Measurements from ENCODE around the gene ZNF536. TPM values are rescaled to one million over a fixed set of nuclear protein-coding genes. Genes with fewer than 3 reads are reported as not detected.

The ZNF536 gene
- total RNA-seq, 1 experiment from 2014 or later = not detected

- no peaks in the 10 kb centered on the region for H3K4me1 Mint-ChIP-seq (ENCODE audit: low read depth, unreplicated experiment)
- no peak overlapping the region for H3K27ac Mint-ChIP-seq (ENCODE audit: unreplicated experiment)
- Histone ChIP-seq H3K36me3 (ENCODE audit: control insufficient read depth, insufficient read depth, low read length) (no peaks in the 10 kb centered on the region), H3K9me3 (no peaks in the 10 kb centered on the region), H3K4me3 (ENCODE audit: low read depth, low read length) (no peak overlapping the region), H3K27me3 (replicated peaks; ENCODE audit: control insufficient read depth, insufficient read depth, low read length) (no peaks in the 10 kb centered on the region; the same call in 1 of the 2 replicates), H3K4me1 (no peaks in the 10 kb centered on the region)
- TF ChIP-seq CTCF (IDR thresholded peaks at IDR 0.05; ENCODE audit: insufficient read depth in 1 of 2, low read depth in 1 of 2, low read length in 1 of 2, severe bottlenecking in 1 of 2, unreplicated experiment in 1 of 2) = no peak
- intact Hi-C loops (cut with micrococcal nuclease; ENCODE audit: unreplicated experiment) = no loop called here
- H3K4me3 Mint-ChIP-seq (ENCODE audit: unreplicated experiment) = no peak overlapping the region
- ChIA-PET CTCF (no interaction called here), POLR2A (no interaction called here)
- no TSS peak for BruUV-seq (replicated peaks)
- H3K36me3 Mint-ChIP-seq (ENCODE audit: insufficient read depth, unreplicated experiment) = no peaks in the 10 kb centered on the region
- no peaks in the 10 kb centered on the region for H3K9me3 Mint-ChIP-seq (ENCODE audit: unreplicated experiment)
- peaks cover 12% of the 10 kb centered on the region for H3K27me3 Mint-ChIP-seq (ENCODE audit: insufficient read depth, unreplicated experiment)
- no peak for DNase-seq
These were observed 226.5 kb downstream of the ZNF536 start for GRCh38 chr19:30598688-30599087.

GRCh38 chr19:30602661-30603350 lies 230.6 kb downstream of the ZNF536 start:
- no peak for DNase-seq
- Mint-ChIP-seq H3K36me3 (ENCODE audit: insufficient read depth, unreplicated experiment) (no peaks in the 10 kb centered on the region), H3K4me3 (ENCODE audit: unreplicated experiment) (no peak overlapping the region), H3K4me1 (ENCODE audit: low read depth, unreplicated experiment) (no peaks in the 10 kb centered on the region), H3K27ac (ENCODE audit: unreplicated experiment) (no peak overlapping the region), H3K27me3 (ENCODE audit: insufficient read depth, unreplicated experiment) (peaks cover 10% of the 10 kb centered on the region), H3K9me3 (ENCODE audit: unreplicated experiment) (no peaks in the 10 kb centered on the region)
- Histone ChIP-seq H3K4me1 (no peaks in the 10 kb centered on the region), H3K9me3 (no peaks in the 10 kb centered on the region), H3K36me3 (ENCODE audit: control insufficient read depth, insufficient read depth, low read length) (no peaks in the 10 kb centered on the region), H3K4me3 (ENCODE audit: low read depth, low read length) (no peak overlapping the region), H3K27me3 (replicated peaks; ENCODE audit: control insufficient read depth, insufficient read depth, low read length) (no peaks in the 10 kb centered on the region; the same call in 1 of the 2 replicates)
- ChIA-PET POLR2A (no interaction called here), CTCF (no interaction called here)
- no TSS peak for BruUV-seq (replicated peaks)
- intact Hi-C loops (cut with micrococcal nuclease; ENCODE audit: unreplicated experiment) = no loop called here
- TF ChIP-seq CTCF (IDR thresholded peaks at IDR 0.05; ENCODE audit: insufficient read depth in 1 of 2, low read depth in 1 of 2, low read length in 1 of 2, severe bottlenecking in 1 of 2, unreplicated experiment in 1 of 2) = no peak

GRCh38 chr19:30604657-30605056 lies 232.5 kb downstream of the ZNF536 start:
- intact Hi-C loops (cut with micrococcal nuclease; ENCODE audit: unreplicated experiment) = no loop called here
- TF ChIP-seq CTCF (IDR thresholded peaks at IDR 0.05; ENCODE audit: insufficient read depth in 1 of 2, low read depth in 1 of 2, low read length in 1 of 2, severe bottlenecking in 1 of 2, unreplicated experiment in 1 of 2) = no peak
- DNase-seq = no peak
- H3K27me3 ChIP-seq (replicated peaks; ENCODE audit: control insufficient read depth, insufficient read depth, low read length) = no peaks in the 10 kb centered on the region
- H3K4me1 ChIP-seq = no peaks in the 10 kb centered on the region
- no peak overlapping the region for H3K4me3 ChIP-seq (ENCODE audit: low read depth, low read length)
- no peaks in the 10 kb centered on the region for H3K36me3 ChIP-seq (ENCODE audit: control insufficient read depth, insufficient read depth, low read length)
- ChIA-PET POLR2A (interaction anchor here (0.6 kb wide), 1 partner anchor 964 kb away, joined by 6 read pairs; no protein-coding TSS in a partner anchor), CTCF (no interaction called here)
- Mint-ChIP-seq H3K27ac (ENCODE audit: unreplicated experiment) (no peak overlapping the region), H3K9me3 (ENCODE audit: unreplicated experiment) (no peaks in the 10 kb centered on the region), H3K4me3 (ENCODE audit: unreplicated experiment) (no peak overlapping the region), H3K4me1 (ENCODE audit: low read depth, unreplicated experiment) (no peaks in the 10 kb centered on the region), H3K36me3 (ENCODE audit: insufficient read depth, unreplicated experiment) (no peaks in the 10 kb centered on the region), H3K27me3 (ENCODE audit: insufficient read depth, unreplicated experiment) (peaks cover 5% of the 10 kb centered on the region)
- no TSS peak for BruUV-seq (replicated peaks)
- no peaks in the 10 kb centered on the region for H3K9me3 ChIP-seq
